22Rv1 (cell line): Measurements from ENCODE around the gene ERAP2.

Experiments used
- H3K27ac ChIP-seq: fragments of 450-650 bp; 2 replicates; pipeline ENCODE4 v1.5.1; 2017
- ZFX ChIP-seq: fragments of 450-650 bp; IDR thresholded peaks from 2 replicates; pipeline ENCODE4 v1.6.1; 2017; ENCODE audit warnings: antibody characterized with exemption, borderline replicate concordance
- TF ChIP-seq, protein P1 (sequence below): fragments of 450-650 bp; IDR thresholded peaks from 2 replicates; pipeline ENCODE4 v1.5.1; 2017; ENCODE audit warnings: mild to moderate bottlenecking

The ERAP2 gene

GRCh38 chr5:96942078-96942477, 65.8 kb downstream of the ERAP2 start:
- TF ChIP-seq, protein P1, sequence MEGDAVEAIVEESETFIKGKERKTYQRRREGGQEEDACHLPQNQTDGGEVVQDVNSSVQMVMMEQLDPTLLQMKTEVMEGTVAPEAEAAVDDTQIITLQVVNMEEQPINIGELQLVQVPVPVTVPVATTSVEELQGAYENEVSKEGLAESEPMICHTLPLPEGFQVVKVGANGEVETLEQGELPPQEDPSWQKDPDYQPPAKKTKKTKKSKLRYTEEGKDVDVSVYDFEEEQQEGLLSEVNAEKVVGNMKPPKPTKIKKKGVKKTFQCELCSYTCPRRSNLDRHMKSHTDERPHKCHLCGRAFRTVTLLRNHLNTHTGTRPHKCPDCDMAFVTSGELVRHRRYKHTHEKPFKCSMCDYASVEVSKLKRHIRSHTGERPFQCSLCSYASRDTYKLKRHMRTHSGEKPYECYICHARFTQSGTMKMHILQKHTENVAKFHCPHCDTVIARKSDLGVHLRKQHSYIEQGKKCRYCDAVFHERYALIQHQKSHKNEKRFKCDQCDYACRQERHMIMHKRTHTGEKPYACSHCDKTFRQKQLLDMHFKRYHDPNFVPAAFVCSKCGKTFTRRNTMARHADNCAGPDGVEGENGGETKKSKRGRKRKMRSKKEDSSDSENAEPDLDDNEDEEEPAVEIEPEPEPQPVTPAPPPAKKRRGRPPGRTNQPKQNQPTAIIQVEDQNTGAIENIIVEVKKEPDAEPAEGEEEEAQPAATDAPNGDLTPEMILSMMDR: no peak
- no peak for TF ChIP-seq ZFX
- H3K27ac ChIP-seq: no peak overlapping the region

- no peak for TF ChIP-seq ZFX
- TF ChIP-seq, protein P1: no peak
These were observed 66.6 kb downstream of the ERAP2 start for GRCh38 chr5:96942911-96943310.

GRCh38 chr5:96943799-96944198, 67.5 kb downstream of the ERAP2 start:
- TF ChIP-seq, protein P1: no peak
- no peak for TF ChIP-seq ZFX
- H3K27ac ChIP-seq: no peak overlapping the region

More at GRCh38 chr5:96942911-96943310, 66.6 kb downstream of the ERAP2 start:
- no peak overlapping the region for H3K27ac ChIP-seq

GRCh38 chr5:96945144-96945897, 69.0 kb downstream of the ERAP2 start:
- H3K27ac ChIP-seq: no peak overlapping the region
- TF ChIP-seq, protein P1: no peak
- TF ChIP-seq ZFX: no peak

- no peak overlapping the region for H3K27ac ChIP-seq
These were observed 70.1 kb downstream of the ERAP2 start for GRCh38 chr5:96946381-96946780.

DNA sequence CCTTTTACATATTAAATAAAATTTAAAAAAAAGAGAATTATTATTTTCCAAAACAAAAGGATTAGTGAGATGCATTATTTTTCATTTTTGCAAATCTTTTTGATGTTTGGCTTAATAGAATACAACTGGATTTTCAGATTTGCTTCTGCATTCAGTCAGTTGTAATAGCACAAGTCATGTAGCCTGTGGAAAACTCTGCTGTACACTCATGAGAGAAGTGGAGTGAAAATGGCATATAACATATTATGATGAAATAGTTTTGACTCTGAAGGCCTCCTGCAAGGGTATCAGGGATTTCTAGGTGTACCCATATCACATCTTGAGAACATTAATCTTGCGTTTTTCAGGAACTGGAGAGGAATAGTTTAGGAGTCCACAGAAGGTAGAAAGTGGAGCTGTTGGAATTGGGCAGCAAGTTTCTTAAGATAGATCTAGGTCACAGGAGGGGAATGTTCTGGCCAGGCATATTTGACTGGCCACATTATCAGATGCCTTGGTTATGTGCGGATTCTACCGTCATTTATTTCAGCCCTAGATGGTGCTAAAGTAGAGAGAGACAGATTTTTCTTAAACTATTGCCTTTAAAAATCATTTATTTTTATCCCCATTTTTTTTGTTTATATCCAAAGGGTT, 75.9 kb downstream of the ERAP2 start:
- H3K27ac ChIP-seq: no peak overlapping the region
- TF ChIP-seq, protein P1: no peak
- TF ChIP-seq ZFX: no peak

More at GRCh38 chr5:96946381-96946780, 70.1 kb downstream of the ERAP2 start:
- TF ChIP-seq ZFX: no peak
- TF ChIP-seq, protein P1: no peak
